Pancreas (tissue), 10 donors: ENCODE results near the gene FN1. TPM values are rescaled to one million over a fixed set of nuclear protein-coding genes. Genes with fewer than 3 reads are reported as not detected.

Source experiments
- ATAC-seq, 4 donors: fragments of 200-7000 bp; cut with Tn5 transposase; one replicate each; pipeline versions ENCODE4 v1.8.0 to v1.9.1; 2020; ENCODE audit warnings: mild to moderate bottlenecking in 4 of 4, moderate library complexity in 4 of 4
- DNase-seq, 6 donors: peaks; one replicate each; pipeline ENCODE4 v3.0.0-alpha.2; 2020
- FAIRE-seq: peaks from 2 replicates; lab custom pipeline; 2012; peaks lifted over from hg19 to GRCh38; lab: Jason Lieb, UNC
- H3K27ac ChIP-seq, 4 donors: fragments of 200-600 bp; sonication (generic); 1 replicate in 3 of 4; 2 replicates in 1 of 4; pipeline versions ENCODE4 v1.5.0 to v1.8.0; 2020
- H3K27me3 ChIP-seq, 4 donors: fragments of 200-600 bp; one replicate each; pipeline ENCODE4 v1.8.0; 2021
- H3K36me3 ChIP-seq, 3 donors: fragments of 200-600 bp; sonication (generic) in 1 of 3; one replicate each; pipeline versions ENCODE4 v1.5.0 to v1.8.0; 2020 to 2021
- H3K4me1 ChIP-seq, 3 donors: fragments of 200-600 bp; one replicate each; pipeline ENCODE4 v1.8.0; 2021
- H3K4me3 ChIP-seq, 4 donors: fragments of 200-600 bp; sonication (generic) in 2 of 4; one replicate each; pipeline versions ENCODE4 v1.5.0 to v1.8.0; 2020 to 2021
- H3K9me3 ChIP-seq, 4 donors: fragments of 200-600 bp; one replicate each; pipeline ENCODE4 v1.8.0; 2021
- WGBS, 2 donors: extraction: QIAGEN DNeasy Blood & Tissue Kit; methylation state at CpG; one replicate each; pipeline ENCODE4 v1.1.7; 2013; 5-methylcytosine and 5-hydroxymethylcytosine counted together
- intact Hi-C, 3 donors: fragments of 100-400 bp; cut with DNase I; formaldehyde crosslinking; loops; one replicate each; pipeline versions ENCODE4 v1.11.1 to v1.14.2; 2022
- polyA plus RNA-seq, 2 donors: library from polyadenylated mRNA; stranded (reverse); fragments of 200-250 nt; gene quantifications; one replicate each; pipeline ENCODE4 v1.2.3, GENCODE V29; 2013
- total RNA-seq, 6 donors: library from RNA; stranded (reverse); fragmentation: NEBNext Ultra II Directional in 4 of 6; extraction: Animal tissue kit (Norgen Biotek cat#: 25700) in 4 of 6; gene quantifications; one replicate each; pipeline versions ENCODE4 v1.2.1 to v1.2.4, GENCODE V29; 2021 to 2023
- TF ChIP-seq, protein P1 (sequence below), 4 donors: fragments of 200-600 bp; sonication (generic) in 3 of 4; IDR thresholded peaks; one replicate each; pipeline versions ENCODE4 v1.5.0 to v1.8.0; 2021; ENCODE audit warnings: antibody characterized with exemption in 4 of 4
- donor health status: healthy with polysubstance abuse.
- donor health status: DM: no; HTN: no; CAD: no; lungs with moderate emphysema.
- donor health status: DM: no; HTN: no; CAD: no.
- donor health status: control.
- donor health status: control.
- donor health status: Bipolar disorder and iron deficiency.
- donor health status: DM: yes; HTN: yes; CAD: no.
- donor health status: DM: no; HTN: no; CAD: no.
- donor health status: DM: no; HTN: no; CAD: no.
- donor health status: DM: yes; HTN: yes; CAD: no.

Gene FN1
- total and polyA plus RNA-seq, 8 donors, result 8.9 to 432 (median 18.6) TPM

DNA sequence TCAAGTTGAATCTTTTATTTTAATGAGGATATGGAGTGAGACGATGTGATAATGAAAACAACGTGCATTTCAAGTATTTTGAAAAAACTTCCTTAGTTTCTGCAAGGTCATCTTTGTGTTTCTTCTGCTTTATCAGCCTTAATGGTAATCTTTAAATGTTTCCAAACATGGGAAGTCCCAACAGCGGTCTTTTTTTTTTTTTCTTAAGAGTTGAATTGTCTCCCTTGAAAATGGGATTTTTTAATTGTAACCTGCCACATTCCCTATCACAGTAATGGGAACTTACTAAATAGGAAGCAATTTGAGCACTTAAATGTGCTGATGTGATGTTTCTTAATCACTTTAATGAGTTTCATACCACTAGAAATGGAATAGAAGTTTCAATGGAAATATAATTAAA is 78.2 kb downstream of the FN1 start:
- Histone ChIP-seq H3K27ac (no peak overlapping the region), H3K4me1 (no peaks in the 10 kb centered on the region), H3K9me3 (no peaks in the 10 kb centered on the region), H3K4me3 (no peak overlapping the region), H3K36me3 (peaks cover 0 to 4% (median 0%) of the 10 kb centered on the region in 3 donors), H3K27me3 (no peaks in the 10 kb centered on the region)
- DNase-seq, result no peak
- intact Hi-C loops, result no loop called here
- WGBS, 2 donors, result 42 to 48% methylated on average over 3 of the region's 3 CpGs
- no peak for ATAC-seq
- no peak for FAIRE-seq
- TF ChIP-seq, protein P1, sequence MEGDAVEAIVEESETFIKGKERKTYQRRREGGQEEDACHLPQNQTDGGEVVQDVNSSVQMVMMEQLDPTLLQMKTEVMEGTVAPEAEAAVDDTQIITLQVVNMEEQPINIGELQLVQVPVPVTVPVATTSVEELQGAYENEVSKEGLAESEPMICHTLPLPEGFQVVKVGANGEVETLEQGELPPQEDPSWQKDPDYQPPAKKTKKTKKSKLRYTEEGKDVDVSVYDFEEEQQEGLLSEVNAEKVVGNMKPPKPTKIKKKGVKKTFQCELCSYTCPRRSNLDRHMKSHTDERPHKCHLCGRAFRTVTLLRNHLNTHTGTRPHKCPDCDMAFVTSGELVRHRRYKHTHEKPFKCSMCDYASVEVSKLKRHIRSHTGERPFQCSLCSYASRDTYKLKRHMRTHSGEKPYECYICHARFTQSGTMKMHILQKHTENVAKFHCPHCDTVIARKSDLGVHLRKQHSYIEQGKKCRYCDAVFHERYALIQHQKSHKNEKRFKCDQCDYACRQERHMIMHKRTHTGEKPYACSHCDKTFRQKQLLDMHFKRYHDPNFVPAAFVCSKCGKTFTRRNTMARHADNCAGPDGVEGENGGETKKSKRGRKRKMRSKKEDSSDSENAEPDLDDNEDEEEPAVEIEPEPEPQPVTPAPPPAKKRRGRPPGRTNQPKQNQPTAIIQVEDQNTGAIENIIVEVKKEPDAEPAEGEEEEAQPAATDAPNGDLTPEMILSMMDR (IDR thresholded peaks at IDR 0.05), result no peak

- Histone ChIP-seq H3K27ac (no peak overlapping the region), H3K9me3 (no peaks in the 10 kb centered on the region), H3K36me3 (no peaks in the 10 kb centered on the region), H3K4me1 (no peaks in the 10 kb centered on the region), H3K4me3 (no peak overlapping the region), H3K27me3 (no peaks in the 10 kb centered on the region)
- WGBS, 2 donors, result 89 to 90% methylated on average over 9 of the region's 9 CpGs
- intact Hi-C loops, result no loop called here
- ATAC-seq (no peak), FAIRE-seq (no peak), DNase-seq (no peak)
- TF ChIP-seq, protein P1 (IDR thresholded peaks at IDR 0.05), result no peak
These were observed 78.9 kb downstream of the FN1 start for GRCh38 chr2:215356948-215357461.

GRCh38 chr2:215356334-215356947 is 79.4 kb downstream of the FN1 start:
- H3K9me3 ChIP-seq, result no peaks in the 10 kb centered on the region

DNA sequence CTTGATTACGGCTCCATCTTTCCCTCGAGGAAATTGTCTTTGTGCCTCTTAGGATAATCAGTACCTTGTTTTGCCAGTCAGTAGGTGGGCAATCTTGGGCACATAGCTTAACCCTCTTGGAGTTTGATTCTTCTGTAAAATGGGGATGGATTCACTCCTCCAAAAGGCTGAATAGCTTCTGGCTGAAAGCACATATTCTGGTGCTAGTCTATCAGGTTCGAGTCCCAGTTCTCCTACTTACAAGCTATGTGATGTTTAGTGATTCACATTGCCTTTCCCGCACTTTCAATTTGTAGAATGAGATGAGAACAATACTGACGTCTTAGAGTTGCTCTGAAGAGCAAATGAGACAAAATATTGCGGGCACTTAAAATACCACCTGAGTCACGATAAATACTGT is 80.1 kb downstream of the FN1 start:
- TF ChIP-seq, protein P1 (IDR thresholded peaks at IDR 0.05), result no peak
- H3K4me1 ChIP-seq, result no peaks in the 10 kb centered on the region
- H3K4me3 ChIP-seq, result no peak overlapping the region
- no peaks in the 10 kb centered on the region for H3K27me3 ChIP-seq
- H3K27ac ChIP-seq, result no peak overlapping the region
- DNase-seq (no peak), ATAC-seq (no peak), FAIRE-seq (no peak)
- intact Hi-C loops, result no loop called here
- no peaks in the 10 kb centered on the region for H3K9me3 ChIP-seq
- H3K36me3 ChIP-seq, result no peaks in the 10 kb centered on the region
- WGBS, 2 donors, result 91 to 95% methylated on average over 7 of the region's 7 CpGs

More at GRCh38 chr2:215356334-215356947, 79.4 kb downstream of the FN1 start:
- no peak overlapping the region for H3K27ac ChIP-seq
- WGBS, 2 donors, result 95 to 97% methylated on average over 7 of the region's 7 CpGs
- H3K36me3 ChIP-seq, result no peaks in the 10 kb centered on the region
- H3K27me3 ChIP-seq, result no peaks in the 10 kb centered on the region
- DNase-seq (no peak), ATAC-seq (no peak), FAIRE-seq (no peak)
- TF ChIP-seq, protein P1 (IDR thresholded peaks at IDR 0.05), result no peak
- H3K4me1 ChIP-seq, result no peaks in the 10 kb centered on the region
- no peak overlapping the region for H3K4me3 ChIP-seq
- intact Hi-C loops, result no loop called here
